H1 (cell line): Measurements from ENCODE around the gene ATP5ME. TPM values are rescaled to one million over a fixed set of nuclear protein-coding genes. Genes with fewer than 3 reads are reported as not detected.

Source experiments
- CBX8 ChIP-seq: fragments of 300-800, 300-1000 bp; sonication (generic); IDR thresholded peaks from 2 replicates; pipeline ENCODE4 v1.7.1; 2016; ENCODE audit warnings: low read depth, low read length, borderline replicate concordance
- CEBPB ChIP-seq: IDR thresholded peaks from 2 replicates; pipeline ENCODE4 v1.6.1; 2012; ENCODE audit warnings: low read depth, low read length
- EP300 ChIP-seq, 2 experiments: IDR thresholded peaks; 1 replicate in 1 of 2; 2 replicates in 1 of 2; pipeline ENCODE4 v1.6.1; 2011 to 2012; ENCODE audit warnings: low read depth in 2 of 2, low read length in 2 of 2, mild to moderate bottlenecking in 2 of 2, borderline replicate concordance in 1 of 2, inconsistent platforms in 1 of 2, moderate library complexity in 1 of 2
- PHF8 ChIP-seq: fragments of 200-600 bp; sonication (generic); conservative IDR thresholded peaks from 2 replicates; pipeline ENCODE4 v1.7.1; 2012; ENCODE audit warnings: low read depth, mild to moderate bottlenecking, inconsistent platforms, low read length, moderate library complexity
- RFX5 ChIP-seq: IDR thresholded peaks from 2 replicates; pipeline ENCODE4 v1.6.1; 2011; ENCODE audit warnings: low read depth, low read length, improper control_type of control experiment, borderline replicate concordance
- TAF1 ChIP-seq: IDR thresholded peaks from 2 replicates; pipeline ENCODE4 v1.6.1; 2011; ENCODE audit warnings: mild to moderate bottlenecking, low read depth, low read length
- TEAD4 ChIP-seq: IDR thresholded peaks from 2 replicates; pipeline ENCODE4 v1.6.1; 2012; ENCODE audit warnings: low read depth, low read length, inconsistent platforms, mixed read lengths
- polyA plus RNA-seq, 7 experiments: library from polyadenylated mRNA; depleted of rRNA in 3 of 7; stranded (reverse) in 5 of 7; unstranded in 2 of 7; fragments of >200 nt in 5 of 7; fragments of 200-250 nt in 2 of 7; gene quantifications; 1 replicate in 5 of 7; 2 replicates in 1 of 7; 4 replicates in 1 of 7; pipeline versions ENCODE4 v1.2.1 to v1.2.3, GENCODE V29; 2011 to 2013; ENCODE audit warnings: missing spikeins in 2 of 7, mixed read lengths in 2 of 7
- total RNA-seq: library from RNA; stranded (reverse); fragmentation: NEBNext Ultra II Directional; extraction: Animal tissue kit (Norgen Biotek cat#: 25700); gene quantifications from 2 replicates; pipeline ENCODE4 v1.2.1, GENCODE V29; 2021

The ATP5ME gene
- total and polyA plus RNA-seq, 2 of the 8 experiments (the other 6 are each of a cell fraction or from before 2014, with no cell fraction given): 375 to 450 TPM

DNA sequence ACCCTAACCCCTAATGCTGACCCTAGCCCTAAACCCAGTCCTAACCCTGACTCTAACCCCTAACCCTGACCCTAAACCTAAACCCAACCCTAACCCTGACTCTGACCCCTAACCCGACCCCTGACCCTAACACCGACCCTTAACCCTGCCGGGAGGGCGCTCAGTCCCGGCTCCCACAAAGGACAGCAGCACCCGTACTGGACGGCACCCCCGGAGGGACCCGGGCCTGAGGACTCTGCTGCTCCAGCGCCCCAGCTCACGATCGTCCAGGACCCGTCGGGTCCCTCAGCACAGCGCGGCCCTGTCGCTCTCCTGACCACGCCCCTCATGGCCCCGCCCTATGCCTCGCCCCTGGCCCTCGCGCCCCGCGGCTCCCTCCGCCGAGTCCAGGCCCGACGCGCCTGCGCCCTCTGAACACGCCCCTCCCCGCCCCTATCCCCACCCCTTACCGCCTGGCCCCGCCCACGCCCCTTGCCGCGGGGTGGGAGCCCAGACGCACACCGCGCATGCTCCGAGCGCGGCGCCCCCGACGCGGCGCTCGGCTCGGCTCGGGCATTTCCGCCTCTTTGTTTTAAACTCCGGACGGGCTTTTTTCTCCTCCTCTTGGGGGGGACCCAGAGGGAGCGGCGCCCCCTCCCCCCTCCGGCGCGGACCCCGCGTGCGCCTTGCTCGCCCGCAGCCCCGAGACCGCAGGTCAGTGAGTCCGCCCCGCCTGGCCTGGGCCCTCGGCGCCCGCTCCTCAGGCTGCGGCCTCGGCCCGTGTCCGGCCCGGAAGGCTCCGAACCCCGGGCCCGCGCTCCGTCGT, 31.4 kb upstream of the ATP5ME start, which contains the start of gene PCGF3 (continued):
- TF ChIP-seq TAF1 (peak; percentile 67; the same call in 1 of the 2 replicates), TEAD4 (no peak), PHF8 (peak; percentile 86), RFX5 (no peak), CEBPB (no peak; the same call in 1 of the 2 replicates), CBX8 (no peak), EP300 (IDR thresholded peaks at IDR 0.05; ENCODE audit: borderline replicate concordance in 1 of 2, low read depth in 2 of 2, low read length in 2 of 2) (no peak)
